GM23248 (cell line): ENCODE data around the gene AGMO.

ENCODE experiments used
- EZH2 ChIP-seq: fragments of 200-600 bp; sonication (generic); IDR thresholded peaks from 2 replicates; pipeline ENCODE4 v1.6.1; 2018; ENCODE audit warnings: antibody characterized with exemption, mild to moderate bottlenecking; ENCODE audit not compliant: insufficient read depth, poor library complexity, severe bottlenecking
- EZH2phosphoT487 ChIP-seq: fragments of 200-600 bp; sonication (generic); IDR thresholded peaks from 2 replicates; pipeline ENCODE4 v1.6.1; 2018; ENCODE audit warnings: antibody characterized with exemption, moderate library complexity, mild to moderate bottlenecking, low read depth; ENCODE audit not compliant: insufficient read depth

GRCh38 chr7:15581352-15581951 lies 19.6 kb upstream of the AGMO start:
- no peak for TF ChIP-seq EZH2phosphoT487
- no peak for TF ChIP-seq EZH2
